ENCODE results near the gene IFRD2. TPM values are rescaled to one million over a fixed set of nuclear protein-coding genes. Genes with fewer than 3 reads are reported as not detected.

The IFRD2 gene
- total and polyA plus RNA-seq, 2 of the 13 experiments (the other 11 are each of a cell fraction or from before 2014, with no cell fraction given) = 32.8 to 96.1 TPM

- TF ChIP-seq TRAFD1 (CRISPR knock-in tag; IDR thresholded peaks at IDR 0.05; ENCODE audit: borderline replicate concordance) = peak; percentile 77; the same call in 1 of the 2 replicates
- peak; percentile 74 for TF ChIP-seq TAF1 (CRISPR knock-in tag; IDR thresholded peaks at IDR 0.05)
- no peak for TF ChIP-seq FOXA1 (IDR thresholded peaks at IDR 0.05)
- peak; percentile 39; the same call in 1 of the 2 replicates for TF ChIP-seq FOXA1 (CRISPR knock-in tag; IDR thresholded peaks at IDR 0.05)
- 0 out of 2 replicates have a peak, but pooled peaks have one; percentile 29 for TF ChIP-seq ZSCAN25 (CRISPR knock-in tag; IDR thresholded peaks at IDR 0.05)
- TF ChIP-seq ZBTB7B (CRISPR knock-in tag; IDR thresholded peaks at IDR 0.05) = peak; percentile 71
- TF ChIP-seq DPF2 (CRISPR knock-in tag; IDR thresholded peaks at IDR 0.05; ENCODE audit: borderline replicate concordance, low read depth) = no peak
- TF ChIP-seq, protein P1, sequence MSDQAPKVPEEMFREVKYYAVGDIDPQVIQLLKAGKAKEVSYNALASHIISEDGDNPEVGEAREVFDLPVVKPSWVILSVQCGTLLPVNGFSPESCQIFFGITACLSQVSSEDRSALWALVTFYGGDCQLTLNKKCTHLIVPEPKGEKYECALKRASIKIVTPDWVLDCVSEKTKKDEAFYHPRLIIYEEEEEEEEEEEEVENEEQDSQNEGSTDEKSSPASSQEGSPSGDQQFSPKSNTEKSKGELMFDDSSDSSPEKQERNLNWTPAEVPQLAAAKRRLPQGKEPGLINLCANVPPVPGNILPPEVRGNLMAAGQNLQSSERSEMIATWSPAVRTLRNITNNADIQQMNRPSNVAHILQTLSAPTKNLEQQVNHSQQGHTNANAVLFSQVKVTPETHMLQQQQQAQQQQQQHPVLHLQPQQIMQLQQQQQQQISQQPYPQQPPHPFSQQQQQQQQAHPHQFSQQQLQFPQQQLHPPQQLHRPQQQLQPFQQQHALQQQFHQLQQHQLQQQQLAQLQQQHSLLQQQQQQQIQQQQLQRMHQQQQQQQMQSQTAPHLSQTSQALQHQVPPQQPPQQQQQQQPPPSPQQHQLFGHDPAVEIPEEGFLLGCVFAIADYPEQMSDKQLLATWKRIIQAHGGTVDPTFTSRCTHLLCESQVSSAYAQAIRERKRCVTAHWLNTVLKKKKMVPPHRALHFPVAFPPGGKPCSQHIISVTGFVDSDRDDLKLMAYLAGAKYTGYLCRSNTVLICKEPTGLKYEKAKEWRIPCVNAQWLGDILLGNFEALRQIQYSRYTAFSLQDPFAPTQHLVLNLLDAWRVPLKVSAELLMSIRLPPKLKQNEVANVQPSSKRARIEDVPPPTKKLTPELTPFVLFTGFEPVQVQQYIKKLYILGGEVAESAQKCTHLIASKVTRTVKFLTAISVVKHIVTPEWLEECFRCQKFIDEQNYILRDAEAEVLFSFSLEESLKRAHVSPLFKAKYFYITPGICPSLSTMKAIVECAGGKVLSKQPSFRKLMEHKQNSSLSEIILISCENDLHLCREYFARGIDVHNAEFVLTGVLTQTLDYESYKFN (CRISPR knock-in tag; conservative IDR thresholded peaks at IDR 0.05) = peak; percentile 78
- TF ChIP-seq ZNF792 (CRISPR knock-in tag; IDR thresholded peaks at IDR 0.05) = peak; percentile 42
- TF ChIP-seq, protein P2, sequence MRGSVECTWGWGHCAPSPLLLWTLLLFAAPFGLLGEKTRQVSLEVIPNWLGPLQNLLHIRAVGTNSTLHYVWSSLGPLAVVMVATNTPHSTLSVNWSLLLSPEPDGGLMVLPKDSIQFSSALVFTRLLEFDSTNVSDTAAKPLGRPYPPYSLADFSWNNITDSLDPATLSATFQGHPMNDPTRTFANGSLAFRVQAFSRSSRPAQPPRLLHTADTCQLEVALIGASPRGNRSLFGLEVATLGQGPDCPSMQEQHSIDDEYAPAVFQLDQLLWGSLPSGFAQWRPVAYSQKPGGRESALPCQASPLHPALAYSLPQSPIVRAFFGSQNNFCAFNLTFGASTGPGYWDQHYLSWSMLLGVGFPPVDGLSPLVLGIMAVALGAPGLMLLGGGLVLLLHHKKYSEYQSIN (CRISPR knock-in tag; IDR thresholded peaks at IDR 0.05; ENCODE audit: borderline replicate concordance) = no peak
- TF ChIP-seq GFI1 (CRISPR knock-in tag; IDR thresholded peaks at IDR 0.05; ENCODE audit: borderline replicate concordance) = peak; percentile 73; the same call in 1 of the 2 replicates
- TF ChIP-seq, protein P3, sequence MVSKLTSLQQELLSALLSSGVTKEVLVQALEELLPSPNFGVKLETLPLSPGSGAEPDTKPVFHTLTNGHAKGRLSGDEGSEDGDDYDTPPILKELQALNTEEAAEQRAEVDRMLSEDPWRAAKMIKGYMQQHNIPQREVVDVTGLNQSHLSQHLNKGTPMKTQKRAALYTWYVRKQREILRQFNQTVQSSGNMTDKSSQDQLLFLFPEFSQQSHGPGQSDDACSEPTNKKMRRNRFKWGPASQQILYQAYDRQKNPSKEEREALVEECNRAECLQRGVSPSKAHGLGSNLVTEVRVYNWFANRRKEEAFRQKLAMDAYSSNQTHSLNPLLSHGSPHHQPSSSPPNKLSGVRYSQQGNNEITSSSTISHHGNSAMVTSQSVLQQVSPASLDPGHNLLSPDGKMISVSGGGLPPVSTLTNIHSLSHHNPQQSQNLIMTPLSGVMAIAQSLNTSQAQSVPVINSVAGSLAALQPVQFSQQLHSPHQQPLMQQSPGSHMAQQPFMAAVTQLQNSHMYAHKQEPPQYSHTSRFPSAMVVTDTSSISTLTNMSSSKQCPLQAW (CRISPR knock-in tag; IDR thresholded peaks at IDR 0.05) = peak; percentile 66; the same call in 1 of the 2 replicates
- peak; percentile 59 for TF ChIP-seq TAF15 (IDR thresholded peaks at IDR 0.05; ENCODE audit: low read depth, low read length, poor library complexity, severe bottlenecking)
- peak; percentile 63; the same call in 1 of the 2 replicates for TF ChIP-seq ARID5B (CRISPR knock-in tag; IDR thresholded peaks at IDR 0.05)
Observed at GRCh38 chr3:50268703-50269451, 23.4 kb downstream of the IFRD2 start, which contains the start of gene SEMA3B (continued).

Data from HepG2 (cell line).